GM18526 (cell line): ENCODE results near the gene GSG1L.

Experiments used
- POLR2A ChIP-seq: IDR thresholded peaks from 3 replicates; pipeline ENCODE4 v1.6.1; 2011; ENCODE audit not compliant: insufficient read length; ENCODE audit errors: extremely low read depth

Gene GSG1L

DNA sequence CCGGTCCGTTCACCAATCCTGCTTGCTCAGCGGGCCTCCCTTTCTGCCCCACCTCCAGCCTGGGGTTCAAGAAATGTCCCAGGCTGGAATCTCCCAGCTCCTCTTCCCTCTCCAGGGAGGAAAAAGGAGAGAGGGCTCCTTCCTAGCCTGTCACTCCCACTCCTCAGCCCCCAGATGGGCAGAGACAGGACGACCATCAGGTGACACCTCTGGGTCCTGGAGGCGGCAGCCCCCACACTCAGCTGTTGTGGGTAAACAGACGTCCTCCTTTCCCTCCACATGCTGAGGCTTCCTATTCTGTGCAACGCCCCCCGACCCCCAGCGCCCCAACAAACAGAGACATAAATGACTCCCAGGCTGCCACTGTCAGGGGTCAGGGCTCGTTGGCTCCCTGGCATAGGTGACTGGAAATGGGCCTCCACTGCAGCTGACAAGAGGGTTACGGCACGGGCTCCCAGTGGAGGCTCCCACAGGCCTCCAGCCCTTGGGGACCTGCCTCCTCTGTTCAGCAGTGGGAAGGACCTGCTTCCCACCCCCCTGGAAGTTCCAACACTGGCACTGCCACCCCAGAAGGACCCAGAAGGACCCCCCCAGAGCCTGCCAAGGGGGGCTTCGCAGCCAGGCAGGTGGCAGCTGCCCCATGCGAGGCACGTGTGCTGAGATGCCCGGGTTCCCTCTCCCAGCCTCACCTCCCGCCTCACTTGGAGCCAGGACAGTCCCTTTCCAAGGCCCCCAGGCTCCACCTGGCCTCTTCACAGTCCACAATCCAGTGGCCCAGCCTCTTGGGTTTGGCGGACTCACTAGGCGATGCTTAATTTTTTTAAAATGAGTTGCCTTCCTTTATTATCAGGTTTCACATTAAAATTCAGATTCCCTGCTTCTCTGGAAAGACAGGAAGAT is 281.3 kb downstream of the GSG1L start:
- TF ChIP-seq POLR2A, result no peak

DNA sequence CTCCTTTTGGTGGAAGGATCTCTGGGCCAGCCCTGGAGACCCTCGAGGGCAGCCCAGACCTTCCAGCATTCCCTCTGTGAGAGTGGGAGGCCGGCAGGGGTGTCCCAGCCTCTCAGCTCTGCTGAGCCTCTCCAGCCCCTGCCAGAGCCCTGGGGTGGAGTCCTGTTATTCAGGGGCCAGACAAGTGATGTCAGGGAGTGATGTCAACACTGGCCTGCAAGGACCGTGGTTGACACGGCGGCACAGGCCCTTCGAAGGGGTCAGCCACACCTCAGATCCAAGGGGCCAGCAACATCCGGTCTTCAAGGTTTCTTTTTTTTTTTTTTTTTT is 282.4 kb downstream of the GSG1L start:
- no peak for TF ChIP-seq POLR2A

DNA sequence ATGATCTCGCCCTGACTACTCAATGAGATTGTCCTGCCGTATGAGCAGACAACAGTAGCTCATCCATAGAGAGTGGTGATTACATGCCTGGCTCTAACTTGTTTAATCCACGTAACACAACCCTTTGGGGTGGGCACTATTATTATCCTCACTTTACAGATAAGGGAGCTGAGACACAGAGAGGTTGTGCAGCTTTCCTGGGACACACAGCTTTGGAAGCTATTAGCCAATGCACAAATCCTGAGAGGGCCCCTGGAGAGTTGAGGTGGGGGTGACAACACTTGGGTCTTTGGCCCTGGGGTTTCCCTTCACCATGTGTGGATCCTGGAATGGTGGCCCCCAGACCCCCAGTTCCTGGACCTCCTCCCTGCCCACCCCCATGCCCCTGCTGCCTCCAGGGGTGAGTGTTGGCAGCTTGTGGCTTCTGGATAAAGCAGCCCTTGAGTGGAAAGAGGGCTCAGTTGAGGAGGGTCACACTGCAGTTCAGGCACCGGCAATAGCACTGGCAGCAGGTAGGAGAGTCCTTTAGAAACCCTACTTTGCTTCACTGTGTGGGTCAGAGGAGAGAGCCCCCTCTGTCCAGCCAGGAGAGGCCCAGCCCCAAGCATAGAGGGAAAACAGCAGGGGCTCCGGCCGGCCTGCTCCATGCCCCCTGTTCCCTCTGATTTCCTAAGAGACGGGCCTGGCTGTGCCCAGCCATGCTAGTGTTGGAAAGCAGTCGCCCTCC is 282.9 kb downstream of the GSG1L start:
- no peak for TF ChIP-seq POLR2A

DNA sequence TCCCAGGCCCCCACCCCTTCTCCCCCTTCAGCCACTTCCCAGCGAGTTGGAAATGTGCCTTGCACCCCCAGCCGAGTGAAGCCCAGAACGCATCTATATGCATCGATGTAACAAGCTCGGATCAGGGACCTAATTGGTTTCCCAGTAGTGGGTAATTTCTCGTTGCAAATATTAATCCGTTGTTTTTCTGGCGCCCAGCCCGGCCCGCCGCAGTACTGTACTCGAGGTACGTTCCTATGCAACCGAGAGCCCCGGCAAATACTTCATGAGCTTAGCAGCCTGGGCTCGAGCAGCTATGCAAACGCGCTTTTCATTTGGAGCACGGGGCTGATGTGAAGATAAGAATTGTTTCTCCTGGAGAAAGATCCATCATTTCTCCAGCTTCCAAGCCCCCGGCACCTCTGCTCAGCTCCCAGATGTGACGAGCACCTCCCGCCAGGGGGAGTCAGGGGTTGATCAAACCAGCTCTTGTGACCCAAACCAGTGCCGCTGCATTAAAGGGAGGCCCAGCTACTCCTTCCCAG is 283.8 kb downstream of the GSG1L start:
- TF ChIP-seq POLR2A, result no peak

DNA sequence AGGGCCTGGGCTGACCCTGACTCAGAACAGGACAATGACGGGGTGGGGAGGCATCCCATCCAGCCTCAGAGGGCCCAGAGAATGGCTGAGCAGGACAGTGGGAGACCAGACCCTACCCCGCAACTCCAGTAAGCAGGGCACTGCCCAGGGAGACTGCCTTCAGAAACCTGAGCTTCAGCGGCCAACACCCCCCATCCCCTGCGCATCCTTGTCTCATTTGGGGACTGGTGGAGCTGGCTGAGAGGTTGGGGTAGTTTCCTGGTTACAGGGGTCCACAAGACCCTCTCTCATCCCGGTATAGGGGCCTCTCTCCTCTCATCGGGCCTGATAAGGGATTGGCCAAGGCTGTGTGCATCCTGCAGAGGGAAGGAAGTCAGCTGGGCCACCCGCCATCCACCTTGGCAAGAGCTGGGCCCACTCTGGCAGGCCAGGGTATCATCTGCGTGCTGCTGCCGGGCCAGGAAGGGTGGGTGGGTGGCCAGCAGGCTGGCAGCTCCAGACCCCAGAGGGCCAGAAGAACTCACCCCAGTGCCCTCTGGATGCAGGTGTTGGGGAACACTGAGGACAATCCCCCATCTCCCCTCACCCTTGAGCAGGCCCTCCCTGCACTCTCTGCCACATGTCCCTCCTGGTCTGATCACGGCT is 284.5 kb downstream of the GSG1L start:
- TF ChIP-seq POLR2A, result no peak

DNA sequence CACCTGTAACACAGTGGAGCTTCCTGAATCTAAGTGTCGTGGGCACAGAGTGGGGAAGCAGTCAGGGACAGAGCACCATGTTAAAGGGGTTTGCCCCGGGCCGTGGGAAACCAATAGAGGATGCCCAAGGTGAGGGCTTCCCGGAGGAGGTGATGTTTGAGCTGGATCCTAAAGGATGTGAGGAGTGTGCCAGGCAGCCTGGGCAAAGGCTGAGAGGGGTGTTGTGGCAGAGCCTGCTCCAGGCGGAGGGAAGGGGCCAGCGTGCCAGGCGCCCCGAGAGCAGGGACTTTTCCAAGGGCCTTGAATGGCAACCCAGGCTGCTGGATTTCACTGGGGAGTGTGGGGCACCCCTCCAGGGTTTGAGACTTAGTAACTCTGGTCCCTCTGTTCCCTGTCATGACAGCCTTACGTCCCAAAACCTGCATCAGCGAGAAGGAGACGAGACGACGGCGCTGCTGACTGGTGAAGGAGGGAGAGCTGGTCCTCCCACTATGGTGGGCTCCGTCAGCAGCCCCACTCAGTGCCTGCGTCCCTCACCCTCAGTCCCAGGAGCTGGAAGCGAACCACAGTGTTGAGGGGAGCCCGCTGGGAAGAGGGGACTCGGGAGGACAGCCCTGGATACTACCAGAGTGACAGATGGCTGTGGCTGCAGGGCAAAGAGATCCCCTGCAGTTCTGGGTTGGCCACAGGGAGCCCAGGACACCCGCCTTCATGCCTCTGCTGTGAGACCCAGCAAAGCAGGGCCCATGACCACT is 285.2 kb downstream of the GSG1L start:
- no peak for TF ChIP-seq POLR2A

DNA sequence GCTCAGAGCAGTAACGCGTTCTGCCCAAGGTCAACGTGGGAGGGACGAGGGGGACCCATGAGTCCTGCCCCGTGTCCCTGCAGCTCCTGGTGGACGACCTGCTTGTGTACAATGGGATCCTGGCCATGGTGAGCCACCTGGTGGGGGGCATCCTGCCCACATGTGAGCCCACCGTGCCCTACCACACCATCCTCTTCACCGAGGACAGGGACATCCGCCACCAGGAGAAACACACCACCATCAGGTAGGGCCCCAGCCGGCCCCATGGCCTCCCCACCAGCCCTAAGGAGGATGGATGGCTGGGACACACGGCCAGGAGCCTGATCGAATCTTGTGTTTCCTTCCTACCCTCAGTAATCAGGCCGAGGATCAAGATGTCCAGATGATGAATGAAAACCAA is 286.0 kb downstream of the GSG1L start:
- TF ChIP-seq POLR2A, result no peak

DNA sequence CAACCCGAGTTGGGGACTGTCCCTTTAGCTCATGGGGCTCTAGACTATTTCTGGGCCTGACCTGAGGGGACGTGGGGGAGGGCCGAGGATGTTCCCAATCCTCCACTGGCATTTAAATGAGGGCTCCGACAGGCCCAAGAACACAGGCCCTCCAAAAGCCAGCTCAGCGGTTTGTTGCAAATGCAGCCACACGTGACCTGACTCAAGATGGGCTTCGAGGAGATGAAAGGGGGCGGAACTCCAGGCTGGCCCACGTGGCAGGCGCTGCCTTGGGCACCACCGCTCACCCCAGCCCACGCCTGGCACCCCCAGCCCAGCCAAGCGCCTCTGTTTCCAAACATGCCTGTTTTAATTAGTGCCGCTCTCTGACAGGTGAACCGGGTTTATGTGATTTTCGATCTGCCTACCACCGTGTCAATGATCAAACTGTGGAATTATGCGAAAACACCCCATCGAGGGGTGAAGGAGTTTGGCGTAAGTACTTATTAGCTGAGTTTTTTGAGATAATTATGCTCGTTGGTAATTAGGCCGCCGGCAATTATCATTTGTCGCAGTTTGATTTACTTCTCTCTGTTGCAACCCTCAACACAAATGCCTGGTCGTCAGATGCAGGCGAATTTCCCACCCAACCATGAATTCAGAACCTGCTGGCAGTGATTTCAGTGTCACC is 286.8 kb downstream of the GSG1L start:
- no peak for TF ChIP-seq POLR2A

DNA sequence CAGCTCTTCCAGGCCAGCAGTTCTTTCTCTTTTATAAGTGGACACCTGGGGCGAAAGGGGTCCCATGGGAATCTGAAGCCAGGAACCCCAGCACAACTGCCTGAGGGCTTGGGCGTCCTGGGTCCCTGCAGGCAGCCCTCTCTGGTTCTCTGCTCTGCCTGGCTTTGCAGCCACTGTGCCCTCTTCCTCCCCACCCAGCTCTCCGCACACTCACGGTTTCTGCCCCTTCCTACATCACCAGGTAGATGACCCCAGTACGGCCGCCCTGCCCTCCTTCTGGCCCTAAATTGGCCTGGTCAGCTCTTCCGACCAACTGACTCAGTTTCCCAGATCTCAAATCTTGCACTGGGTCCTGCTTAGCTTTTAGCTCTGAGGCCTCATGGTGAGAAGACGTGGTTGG is 288.3 kb downstream of the GSG1L start:
- TF ChIP-seq POLR2A, result no peak

DNA sequence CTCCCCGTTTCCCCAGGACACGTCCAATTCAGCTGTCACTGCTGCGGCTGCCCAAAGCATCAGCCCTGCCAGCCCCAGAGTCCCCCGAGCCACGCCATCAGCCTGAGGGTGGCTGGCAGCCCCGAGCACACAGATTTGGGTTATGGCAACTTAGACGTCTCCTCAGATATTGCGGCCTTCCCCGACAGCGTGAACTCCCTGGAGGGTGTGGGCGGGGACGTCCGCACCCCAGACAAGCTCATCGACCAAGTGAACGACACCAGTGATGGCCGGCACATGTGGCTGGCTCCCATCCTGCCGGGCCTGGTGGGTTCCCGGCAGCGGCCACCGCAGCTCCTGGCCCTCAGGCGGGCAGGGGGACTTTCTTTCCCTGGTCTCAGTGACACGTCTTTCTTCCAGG is 288.7 kb downstream of the GSG1L start:
- TF ChIP-seq POLR2A, result no peak

DNA sequence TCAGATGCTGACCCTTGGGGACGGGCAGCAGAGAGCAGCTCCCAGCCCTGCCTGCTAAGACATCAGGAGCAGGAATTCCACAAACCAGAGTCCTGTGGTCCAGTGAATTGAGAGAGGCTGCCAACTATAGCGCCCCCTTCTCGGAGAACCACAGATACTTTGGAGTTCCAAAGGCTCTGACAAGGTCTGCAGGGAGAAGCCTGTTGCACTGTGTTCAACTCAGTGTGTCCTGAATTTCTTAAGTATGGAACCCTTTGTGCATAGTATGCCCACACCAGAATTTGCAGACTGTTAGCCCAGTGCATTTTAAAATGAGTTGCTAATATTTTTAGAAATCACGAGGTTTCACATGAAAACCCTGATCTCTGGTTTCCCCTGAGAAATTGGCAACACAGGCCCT is 290.2 kb downstream of the GSG1L start:
- no peak for TF ChIP-seq POLR2A

DNA sequence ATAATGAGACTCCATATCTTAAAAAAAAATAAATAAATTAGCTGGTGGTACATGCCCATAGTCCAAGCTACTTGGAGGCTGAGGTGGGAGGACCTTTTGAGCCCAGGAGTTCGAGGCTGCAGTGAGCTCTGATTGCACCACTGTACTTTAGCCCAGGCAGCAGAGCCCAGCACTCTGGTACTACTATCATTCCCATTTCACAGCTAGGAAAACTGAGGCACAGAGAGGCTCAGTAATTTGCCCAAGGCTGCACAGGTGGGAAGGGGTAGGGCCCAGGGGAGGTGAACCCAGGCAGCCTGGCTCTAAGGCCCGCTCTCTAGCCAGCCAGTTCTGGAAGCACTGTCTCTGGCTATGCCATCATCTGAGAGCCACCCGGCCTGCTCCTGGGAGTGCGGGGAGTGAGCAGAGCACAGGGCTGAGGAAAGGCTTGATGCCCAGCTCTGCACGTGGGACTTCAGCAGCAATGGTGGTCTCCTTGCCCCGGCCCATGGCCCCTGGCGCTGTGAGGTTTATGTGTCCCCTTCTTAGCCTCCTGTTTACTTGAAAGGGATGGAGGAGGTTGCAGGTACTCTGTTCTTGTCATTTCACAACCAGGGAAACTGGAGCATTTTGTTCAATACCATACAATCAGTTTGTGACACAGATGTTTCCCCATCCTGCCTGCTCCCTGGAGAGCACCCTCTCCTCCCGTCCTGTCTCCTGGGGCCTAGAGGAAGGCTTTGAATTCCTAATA is 291.3 kb downstream of the GSG1L start:
- no peak for TF ChIP-seq POLR2A

DNA sequence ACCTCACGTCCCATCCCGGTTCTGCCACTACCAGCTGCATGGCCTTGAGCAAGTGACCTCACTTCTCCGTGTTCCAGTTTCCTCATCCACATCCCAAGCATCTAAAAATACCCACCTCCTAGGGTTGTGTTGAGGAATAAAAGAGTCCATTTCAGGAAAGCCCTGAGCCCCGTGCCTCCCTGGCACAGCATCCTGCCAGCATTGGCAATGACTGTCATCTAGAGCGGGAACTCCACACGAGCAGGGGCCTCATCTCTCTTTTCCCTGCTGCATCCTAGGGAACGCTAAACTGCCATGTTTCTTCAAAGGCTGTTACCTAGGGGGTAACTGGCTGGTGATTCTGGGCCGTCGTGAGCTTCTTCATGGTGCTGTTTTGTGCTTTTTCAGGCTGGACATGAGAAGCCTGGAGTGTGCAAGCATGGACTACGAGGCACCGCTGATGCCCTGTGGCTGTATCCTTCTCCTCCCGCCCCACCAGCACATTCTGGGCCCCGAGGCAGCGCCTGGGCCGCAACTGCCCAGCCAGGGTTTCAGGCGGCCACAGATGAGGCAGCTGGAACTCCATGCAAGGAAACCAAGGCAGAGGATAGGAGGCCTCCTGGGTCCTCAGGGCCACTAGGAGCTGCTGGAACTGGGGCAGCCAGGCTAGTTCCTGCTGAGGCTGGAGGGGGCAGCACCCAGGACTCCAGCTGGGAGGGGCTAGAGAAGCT is 292.2 kb downstream of the GSG1L start:
- TF ChIP-seq POLR2A, result no peak

DNA sequence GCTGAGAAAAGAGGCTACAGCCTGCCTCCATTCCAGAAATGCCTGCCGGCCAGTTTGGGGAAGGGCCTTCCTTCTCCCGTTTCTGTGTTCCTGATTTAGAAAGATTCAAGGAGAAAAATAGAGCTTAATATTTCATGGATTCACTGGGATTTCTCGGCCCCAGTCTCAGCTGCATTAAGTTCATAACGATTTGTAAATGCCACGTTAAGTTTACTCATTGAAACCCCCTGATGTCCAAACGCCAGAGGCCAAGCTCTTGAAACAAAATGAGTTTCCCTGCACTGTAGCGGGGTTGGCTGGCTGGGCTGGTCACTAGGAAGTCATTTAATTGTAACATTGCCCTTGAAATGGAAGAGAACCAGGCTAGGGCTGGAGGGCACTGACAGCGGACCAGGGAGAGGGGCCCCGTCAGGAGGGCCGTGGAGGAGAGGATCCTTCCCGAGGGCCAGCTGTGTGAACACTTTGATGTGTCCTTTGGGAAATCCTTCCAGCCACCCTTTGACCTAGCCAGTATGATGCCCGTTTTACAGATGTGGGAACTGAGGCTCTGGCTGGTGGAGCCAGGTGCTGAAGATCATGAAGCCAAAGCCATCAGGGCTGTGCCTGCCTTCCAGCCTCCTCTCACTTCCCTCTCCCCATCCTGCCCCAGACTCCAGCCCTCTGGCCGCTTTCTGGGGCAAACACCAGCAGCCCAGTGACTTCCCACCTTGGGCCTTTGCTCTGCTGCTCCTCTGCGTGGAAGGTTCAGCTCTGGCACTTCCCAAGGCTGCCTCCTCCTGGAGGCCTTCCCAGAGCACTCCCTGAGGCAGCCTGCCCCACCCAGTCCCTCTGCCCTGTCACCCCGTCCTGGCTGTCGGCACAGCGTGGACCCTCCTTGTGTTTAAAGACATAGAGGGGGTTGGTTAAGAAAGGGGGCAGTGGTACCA is 293.0 kb downstream of the GSG1L start:
- TF ChIP-seq POLR2A, result no peak
